SK-N-SH treated with all-trans-retinoic acid at 6 μM for 48 hours (cell line): ENCODE results near the gene FAF1.
"Not testable (repeated sequence)": the region's sequence is repeated elsewhere in the genome, so short reads cannot be mapped to it uniquely, and the experiment has no call there.

ENCODE experiments used
- ATAC-seq: fragments of 200-7000 bp; cut with Tn5 transposase; 3 replicates; pipeline ENCODE4 v1.9.1; 2020; ENCODE audit warnings: mild to moderate bottlenecking, moderate library complexity
- CREB5 ChIP-seq: fragments of 250-450 bp; sonication (Bioruptor Pico); IDR thresholded peaks from 2 replicates; pipeline ENCODE4 v1.5.1; 2020; ENCODE audit warnings: low read depth, mild to moderate bottlenecking, moderate library complexity
- CSDC2 ChIP-seq: fragments of 250-450 bp; sonication (Bioruptor Pico); IDR thresholded peaks from 2 replicates; pipeline ENCODE4 v1.5.0; 2020; ENCODE audit warnings: mild to moderate bottlenecking, moderate library complexity
- CSRNP3 ChIP-seq: fragments of 250-450 bp; sonication (Bioruptor Pico); IDR thresholded peaks from 2 replicates; pipeline ENCODE4 v1.5.1; 2021; ENCODE audit warnings: mild to moderate bottlenecking, moderate library complexity
- ESRRG ChIP-seq: fragments of 250-450 bp; sonication (Bioruptor Pico); IDR thresholded peaks from 2 replicates; pipeline ENCODE4 v1.6.1; 2021; ENCODE audit warnings: mild to moderate bottlenecking
- GLIS3 ChIP-seq: fragments of 250-450 bp; sonication (Bioruptor Pico); IDR thresholded peaks from 2 replicates; pipeline ENCODE4 v1.5.0; 2020; ENCODE audit warnings: mild to moderate bottlenecking, moderate library complexity
- ISL1 ChIP-seq: fragments of 250-450 bp; sonication (Bioruptor Pico); IDR thresholded peaks from 2 replicates; pipeline ENCODE4 v2.1.2; 2022; ENCODE audit warnings: mild to moderate bottlenecking, moderate library complexity
- PATZ1 ChIP-seq: fragments of 250-450 bp; sonication (Bioruptor Pico); IDR thresholded peaks from 2 replicates; pipeline ENCODE4 v1.8.0; 2020; ENCODE audit warnings: mild to moderate bottlenecking, moderate library complexity, borderline replicate concordance
- POU6F1 ChIP-seq: fragments of 250-450 bp; sonication (Bioruptor Pico); IDR thresholded peaks from 2 replicates; pipeline ENCODE4 v1.8.0; 2021; ENCODE audit warnings: low read depth, mild to moderate bottlenecking, moderate library complexity, borderline replicate concordance
- PPARA ChIP-seq: fragments of 250-450 bp; sonication (Bioruptor Pico); IDR thresholded peaks from 2 replicates; pipeline ENCODE4 v1.5.0; 2020; ENCODE audit warnings: mild to moderate bottlenecking, borderline replicate concordance
- TCF4 ChIP-seq: fragments of 250-450 bp; sonication (Bioruptor Pico); IDR thresholded peaks from 2 replicates; pipeline ENCODE4 v1.8.0; 2021; ENCODE audit warnings: mild to moderate bottlenecking, moderate library complexity, borderline replicate concordance
- TOX ChIP-seq: fragments of 250-450 bp; sonication (Bioruptor Pico); IDR thresholded peaks from 2 replicates; pipeline ENCODE4 v1.8.0; 2021; ENCODE audit warnings: mild to moderate bottlenecking, moderate library complexity, borderline replicate concordance
- TSHZ2 ChIP-seq: fragments of 250-450 bp; sonication (Bioruptor Pico); IDR thresholded peaks from 2 replicates; pipeline ENCODE4 v1.5.0; 2020; ENCODE audit warnings: mild to moderate bottlenecking, moderate library complexity
- ZC3H10 ChIP-seq: fragments of 250-450 bp; sonication (Bioruptor Pico); IDR thresholded peaks from 2 replicates; pipeline ENCODE4 v1.5.1; 2021; ENCODE audit warnings: mild to moderate bottlenecking, moderate library complexity
- ZFP3 ChIP-seq: fragments of 250-450 bp; sonication (Bioruptor Pico); IDR thresholded peaks from 2 replicates; pipeline ENCODE4 v1.5.0; 2020; ENCODE audit warnings: mild to moderate bottlenecking, moderate library complexity
- ZFP30 ChIP-seq: fragments of 450-650 bp; formaldehyde crosslinking; IDR thresholded peaks from 2 replicates; pipeline ENCODE4 v1.5.0; 2022; ENCODE audit warnings: mild to moderate bottlenecking, moderate library complexity
- ZNF565 ChIP-seq: fragments of 450-650 bp; formaldehyde crosslinking; conservative IDR thresholded peaks from 2 replicates; pipeline ENCODE4 v1.5.0; 2020; ENCODE audit warnings: low read depth, mild to moderate bottlenecking, moderate library complexity
- ZNF70 ChIP-seq: fragments of 450-650 bp; formaldehyde crosslinking; IDR thresholded peaks from 2 replicates; pipeline ENCODE4 v1.5.0; 2020; ENCODE audit warnings: mild to moderate bottlenecking, moderate library complexity
- ZNF8 ChIP-seq: fragments of 450-650 bp; formaldehyde crosslinking; IDR thresholded peaks from 2 replicates; pipeline ENCODE4 v1.5.0; 2020; ENCODE audit warnings: mild to moderate bottlenecking, moderate library complexity

FAF1 gene

GRCh38 chr1:50894340-50894739, 65.7 kb downstream of the FAF1 start:
- TF ChIP-seq ZFP30 (CRISPR knock-in tag) (no peak), CSRNP3 (no peak), ZFP3 (CRISPR knock-in tag) (no peak), TSHZ2 (CRISPR knock-in tag) (no peak), ZC3H10 (no peak), ESRRG (no peak), CSDC2 (CRISPR knock-in tag) (no peak), ZNF8 (no peak), PPARA (CRISPR knock-in tag) (no peak), PATZ1 (CRISPR knock-in tag) (no peak), CREB5 (CRISPR knock-in tag) (no peak), POU6F1 (CRISPR knock-in tag) (no peak), ISL1 (CRISPR knock-in tag) (no peak), GLIS3 (CRISPR knock-in tag) (no peak), ZNF70 (CRISPR knock-in tag) (no peak), ZNF565 (CRISPR knock-in tag) (no peak), TCF4 (CRISPR knock-in tag) (no peak)

GRCh38 chr1:50893466-50893865, 66.6 kb downstream of the FAF1 start:
- TF ChIP-seq POU6F1 (CRISPR knock-in tag) (no peak), CSRNP3 (no peak), PATZ1 (CRISPR knock-in tag) (no peak), ISL1 (CRISPR knock-in tag) (no peak), TSHZ2 (CRISPR knock-in tag) (no peak), TOX (CRISPR knock-in tag) (no peak)
- ATAC-seq = no peak

More at GRCh38 chr1:50894340-50894739, 65.7 kb downstream of the FAF1 start:
- no peak for ATAC-seq

- ATAC-seq = not testable (repeated sequence)
Observed at GRCh38 chr1:50887555-50887954, 72.5 kb downstream of the FAF1 start.
